GM21447 (cell line): ENCODE measurements around the gene PFKM.
A peak's percentile ranks its signal among the peaks of the same experiment; 100 is the strongest.

ENCODE experiments used
- ATAC-seq: cut with Tn5 transposase; IDR thresholded peaks from one replicate; pipeline ENCODE4 v1.9.1; 2021; ENCODE audit not compliant: unreplicated experiment

The PFKM gene

GRCh38 chr12:48185181-48185919 is 66.2 kb downstream of the PFKM start:
- ATAC-seq, result no peak

- no peak for ATAC-seq
Measured at GRCh38 chr12:48187916-48188695, 68.9 kb downstream of the PFKM start.

- peak; percentile 69 for ATAC-seq
Measured at GRCh38 chr12:48189331-48190125, 70.4 kb downstream of the PFKM start.

GRCh38 chr12:48191096-48191495 is 71.9 kb downstream of the PFKM start:
- no peak for ATAC-seq

DNA sequence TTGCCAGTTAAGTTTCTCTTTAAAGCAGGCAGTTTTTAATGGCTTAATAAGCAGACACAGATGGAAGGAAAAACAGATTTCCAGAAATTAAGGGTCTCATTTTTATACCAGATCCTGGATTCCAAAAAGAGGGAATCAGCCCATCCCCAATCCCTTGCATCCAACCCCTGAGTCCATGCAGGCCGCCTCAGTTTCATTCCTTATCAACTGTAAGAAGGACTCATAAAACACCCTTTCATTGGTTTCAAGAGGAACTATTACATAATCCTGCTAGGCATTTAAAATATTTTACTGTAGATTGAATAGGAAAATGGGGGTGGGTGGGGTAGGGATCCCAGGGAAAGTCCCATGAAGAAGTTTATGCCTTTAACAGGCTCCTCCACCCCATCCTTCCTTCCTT is 73.7 kb downstream of the PFKM start:
- ATAC-seq, result no peak

DNA sequence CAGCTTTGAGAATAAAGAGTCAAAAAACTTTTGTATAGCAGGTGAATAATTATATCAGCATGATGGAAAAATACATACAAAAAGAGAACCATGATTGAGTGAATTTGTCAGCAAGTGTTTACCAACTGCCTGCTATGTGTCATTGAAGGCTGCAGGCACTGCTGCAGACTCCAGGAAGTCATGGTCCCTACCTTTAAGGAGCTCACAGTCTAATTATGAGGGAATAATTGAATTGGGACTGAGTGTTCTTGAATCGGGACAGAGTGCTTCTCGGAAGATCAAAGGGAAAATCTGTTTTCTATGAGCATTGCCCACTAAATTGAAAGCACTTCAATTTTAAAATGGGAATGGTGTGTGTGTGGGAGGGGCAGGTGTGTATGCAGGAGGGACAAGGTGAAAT is 74.5 kb downstream of the PFKM start:
- ATAC-seq, result no peak

- ATAC-seq, result no peak
Measured at GRCh38 chr12:48194799-48195201, 75.6 kb downstream of the PFKM start.
